GM18505 (cell line): ENCODE measurements around the gene GRK3.
"Not testable (repeated sequence)": the region's sequence is repeated elsewhere in the genome, so short reads cannot be mapped to it uniquely, and the experiment has no call there.

Experiments
- ATAC-seq: cut with Tn5 transposase; IDR thresholded peaks from one replicate; pipeline ENCODE4 v1.9.1; 2021; ENCODE audit not compliant: unreplicated experiment
- POLR2A ChIP-seq: IDR thresholded peaks from 4 replicates; pipeline ENCODE4 v1.6.1; 2011; ENCODE audit warnings: borderline replicate concordance; ENCODE audit not compliant: insufficient read depth, insufficient read length; ENCODE audit errors: extremely low read depth

Gene GRK3

GRCh38 chr22:25564320-25564978 is at the start of gene GRK3:
TSS of gene GRK3 (plus strand) at chr22:25564675. CDS start at chr22:25565041, 366 bp downstream.
- TF ChIP-seq POLR2A = peak; percentile 67
- peak; percentile 42 for ATAC-seq

DNA sequence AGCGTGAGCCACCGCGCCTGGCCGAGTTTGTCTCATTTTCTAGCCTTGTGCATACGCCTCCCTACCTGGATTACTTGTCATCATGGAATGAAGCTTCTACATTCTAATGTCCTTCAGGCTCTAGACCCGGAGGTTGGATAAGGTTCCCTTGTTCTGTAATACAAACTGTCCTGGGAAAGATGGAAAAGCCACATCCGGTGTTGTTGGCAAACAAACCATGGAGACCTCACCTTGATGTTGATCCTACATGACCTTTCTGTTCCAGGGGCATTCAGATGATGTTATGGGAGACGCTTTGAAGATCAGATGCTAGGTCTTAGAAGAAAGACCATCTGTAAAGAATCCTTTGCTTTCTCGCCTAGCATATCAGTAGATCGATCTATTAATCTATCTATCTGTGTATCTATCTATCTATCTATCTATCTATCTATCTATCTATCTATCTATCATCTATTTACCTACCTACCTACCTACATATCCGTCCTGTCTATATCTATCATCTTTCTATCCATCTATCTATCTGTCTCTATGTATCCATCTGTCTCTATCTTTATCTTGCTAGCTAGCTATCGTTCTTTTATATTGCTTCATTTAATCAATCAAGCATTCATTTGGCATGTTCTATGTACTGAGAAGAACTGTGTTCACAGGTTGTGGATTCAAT is 46.3 kb upstream of the GRK3 start:
- TF ChIP-seq POLR2A = no peak
- ATAC-seq = no peak

GRCh38 chr22:25525376-25525775 is 39.1 kb upstream of the GRK3 start:
- TF ChIP-seq POLR2A = no peak

GRCh38 chr22:25525804-25526584 is 38.5 kb upstream of the GRK3 start:
- not testable (repeated sequence) for ATAC-seq

More at GRCh38 chr22:25525376-25525775, 39.1 kb upstream of the GRK3 start:
- no peak for ATAC-seq

GRCh38 chr22:25527016-25527415 is 37.5 kb upstream of the GRK3 start:
- not testable (repeated sequence) for ATAC-seq

DNA sequence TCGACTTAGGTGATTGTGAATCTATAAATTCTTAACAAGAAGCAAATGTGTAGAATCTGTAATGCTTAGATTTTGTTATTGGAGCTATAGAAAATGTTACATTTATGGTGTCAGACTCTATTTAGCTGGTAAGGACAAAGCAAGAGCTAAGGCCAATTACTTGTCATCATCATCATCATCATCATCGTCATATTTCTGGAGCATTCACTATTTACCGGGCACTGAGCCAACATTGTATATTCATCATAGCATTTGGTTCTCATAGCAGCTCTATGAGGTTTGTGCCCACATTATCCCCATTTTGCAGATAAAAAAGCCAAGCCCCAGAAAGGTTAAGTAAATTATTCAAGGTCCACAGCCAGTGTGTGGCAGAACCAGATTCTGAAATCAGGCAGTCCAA is 36.4 kb upstream of the GRK3 start:
- ATAC-seq = not testable (repeated sequence)

DNA sequence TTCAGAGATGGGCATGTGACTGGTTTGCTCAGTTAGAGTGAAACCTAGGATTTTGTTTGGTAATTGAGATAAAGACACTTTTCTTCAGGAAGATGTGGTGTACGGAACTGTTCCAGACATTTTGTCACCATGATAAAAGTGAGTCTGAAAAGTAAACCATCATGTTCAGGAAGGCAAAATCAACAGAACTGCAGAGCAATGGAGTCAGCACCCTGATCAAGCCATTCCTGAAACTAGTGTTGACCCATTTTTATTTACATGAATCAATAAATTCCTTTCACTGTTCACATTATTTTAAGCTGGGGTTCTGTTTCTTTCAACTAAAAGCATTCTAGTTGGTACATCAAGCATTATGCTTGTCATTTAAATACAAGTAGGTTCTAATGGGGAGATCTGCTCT is 35.4 kb upstream of the GRK3 start:
- not testable (repeated sequence) for ATAC-seq

GRCh38 chr22:25529541-25530137 is 34.8 kb upstream of the GRK3 start:
- not testable (repeated sequence) for ATAC-seq

GRCh38 chr22:25531677-25532076 is 32.8 kb upstream of the GRK3 start:
- not testable (repeated sequence) for ATAC-seq

DNA sequence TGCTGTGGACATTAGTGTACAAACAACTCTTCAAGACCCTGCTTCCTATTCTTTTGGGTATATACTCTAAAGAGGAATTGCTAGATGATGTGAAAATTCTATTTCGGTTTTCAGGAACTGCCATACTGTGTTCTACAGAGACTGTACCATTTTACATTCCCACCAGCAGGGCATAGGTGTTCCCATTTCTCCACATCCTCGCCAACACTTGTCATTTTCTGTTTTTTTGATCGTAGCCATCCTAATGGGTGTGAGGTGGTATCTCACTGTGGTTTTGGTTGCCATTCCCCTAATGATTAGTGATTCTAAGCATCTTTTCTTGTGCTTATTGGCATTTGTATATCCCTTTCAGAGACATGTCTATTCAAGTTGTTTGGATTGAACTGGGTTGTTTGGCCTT is 29.8 kb upstream of the GRK3 start:
- no peak for TF ChIP-seq POLR2A
- ATAC-seq = no peak

- ATAC-seq = no peak
These were observed 27.9 kb upstream of the GRK3 start for GRCh38 chr22:25536589-25536988.

DNA sequence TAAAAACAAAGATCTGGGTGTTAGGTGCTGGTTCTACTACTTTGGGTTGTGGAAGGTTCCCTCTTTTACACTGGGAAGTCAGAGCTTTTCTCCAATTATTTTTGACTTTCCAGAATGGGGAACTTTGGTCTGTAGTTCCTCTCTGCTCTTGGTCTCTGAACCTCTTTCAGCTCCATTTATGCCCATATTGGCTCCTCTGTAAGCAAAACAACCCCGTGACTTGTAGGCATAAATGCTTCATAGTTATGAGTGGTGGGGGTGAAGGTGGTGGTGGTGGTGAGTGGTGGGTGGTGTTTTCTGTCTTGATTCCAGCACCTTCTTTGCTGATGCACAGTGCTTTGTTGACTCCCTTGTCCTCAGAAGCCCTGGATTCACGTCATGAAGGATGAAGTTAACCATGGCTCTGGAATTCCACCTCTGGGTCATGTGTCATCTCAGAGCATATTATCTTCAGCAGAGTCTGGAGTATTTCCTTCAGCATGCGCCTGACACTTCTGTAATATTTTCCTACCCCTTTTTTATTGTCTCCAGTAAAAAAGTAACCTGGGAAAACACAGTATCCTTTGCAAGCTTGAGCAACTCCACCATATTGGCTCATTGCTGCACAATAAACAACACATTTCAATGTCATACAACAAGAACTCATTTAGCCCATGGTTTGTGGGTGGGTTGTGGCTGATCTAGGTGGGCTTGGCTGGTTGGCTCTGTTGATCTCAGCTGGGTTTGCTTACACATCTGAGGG is 24.1 kb upstream of the GRK3 start:
- no peak for TF ChIP-seq POLR2A
- no peak for ATAC-seq

More at GRCh38 chr22:25536589-25536988, 27.9 kb upstream of the GRK3 start:
- TF ChIP-seq POLR2A = no peak

GRCh38 chr22:25540908-25541660 is 23.4 kb upstream of the GRK3 start:
- ATAC-seq = no peak
- no peak for TF ChIP-seq POLR2A
